Transverse colon (tissue), 4 donors: ENCODE results near the gene IPO5. TPM values are rescaled to one million over a fixed set of nuclear protein-coding genes. Genes with fewer than 3 reads are reported as not detected.

Experiments
- DNase-seq: peaks from one replicate; pipeline ENCODE4 v3.0.0-alpha.2; 2019
- H3K27ac ChIP-seq, 4 donors: fragments of 200-600 bp; sonication (generic); 2 replicates each; pipeline ENCODE4 v1.5.1; 2016 to 2018; ENCODE audit warnings: inconsistent platforms in 4 of 4
- H3K27me3 ChIP-seq: fragments of 200-600 bp; sonication (generic); 2 replicates; pipeline ENCODE4 v1.5.1; 2017; ENCODE audit warnings: inconsistent platforms
- H3K36me3 ChIP-seq, 4 donors: fragments of 200-600 bp; sonication (generic); 2 replicates each; pipeline ENCODE4 v1.5.1; 2017 to 2019; ENCODE audit warnings: inconsistent platforms in 4 of 4
- H3K4me1 ChIP-seq, 4 donors: fragments of 200-600 bp; sonication (generic); 2 replicates each; pipeline ENCODE4 v1.5.1; 2017 to 2020; ENCODE audit warnings: inconsistent platforms in 4 of 4
- H3K4me3 ChIP-seq, 4 donors: fragments of 200-600 bp; sonication (generic); 1 replicate in 1 of 4; 2 replicates in 3 of 4; pipeline versions ENCODE4 v1.5.1 to v1.6.1; 2017 to 2019; ENCODE audit warnings: inconsistent platforms in 4 of 4
- H3K9me3 ChIP-seq, 2 donors: fragments of 200-600 bp; sonication (generic); 2 replicates each; pipeline ENCODE4 v1.5.1; 2017 to 2019; ENCODE audit warnings: inconsistent platforms in 2 of 2
- CTCF ChIP-seq, 5 experiments: fragments of 200-600 bp in 3 of 5; fragments of 450-650 bp in 2 of 5; sonication (generic) in 3 of 5; IDR thresholded peaks; 1 replicate in 2 of 5; 2 replicates in 3 of 5; pipeline ENCODE4 v1.5.1; 2016 to 2017; ENCODE audit warnings: antibody characterized with exemption in 5 of 5, inconsistent platforms in 3 of 5, mild to moderate bottlenecking in 2 of 5, moderate library complexity in 1 of 5
- EP300 ChIP-seq: sonication (generic); formaldehyde crosslinking; IDR thresholded peaks from one replicate; pipeline ENCODE4 v1.6.1; 2017; ENCODE audit warnings: antibody characterized with exemption, low read depth
- POLR2A ChIP-seq: fragments of 450-650 bp; IDR thresholded peaks from one replicate; pipeline ENCODE4 v1.6.1; 2016; ENCODE audit warnings: antibody characterized with exemption, mild to moderate bottlenecking, moderate library complexity
- POLR2AphosphoS5 ChIP-seq, 3 donors: sonication (generic); formaldehyde crosslinking; IDR thresholded peaks; one replicate each; pipeline ENCODE4 v1.6.1; 2016; ENCODE audit warnings: antibody characterized with exemption in 3 of 3
- WGBS, 2 donors: methylation state at CpG; one replicate each; pipeline ENCODE4 v1.1.5; 2018; ENCODE audit warnings: low coverage in 1 of 2; 5-methylcytosine and 5-hydroxymethylcytosine counted together
- in situ Hi-C, 4 donors: fragments of 200-750 bp; cut with MboI; loops; one replicate each; pipeline versions ENCODE4 v1.15.0 to v1.15.1; 2017; ENCODE audit warnings: low sequenced_read_pairs in 3 of 4, low pct_ligation_motif_present in 1 of 4, low pct_unique_long_range_greater_than_20kb in 1 of 4
- intact Hi-C: fragments of 100-400 bp; cut with DNase I; formaldehyde crosslinking; loops from one replicate; pipeline ENCODE4 v1.15.1; 2023; ENCODE audit warnings: low total_unique reads
- total RNA-seq, 4 donors: library from RNA; depleted of rRNA; stranded (reverse); fragments of >200 nt; gene quantifications; one replicate each; pipeline ENCODE4 v1.1.0, GENCODE V29; 2016

Gene IPO5
- total RNA-seq, 4 donors from 2014 or later = 18.3 to 114 (median 51.9) TPM

GRCh38 chr13:97979051-97979450 lies 25.6 kb downstream of the IPO5 start:
- no peak for TF ChIP-seq POLR2AphosphoS5 (IDR thresholded peaks at IDR 0.05)
- TF ChIP-seq EP300 = no peak
- TF ChIP-seq CTCF (IDR thresholded peaks at IDR 0.05) = no peak
- no peak for TF ChIP-seq POLR2A
- Histone ChIP-seq H3K36me3 (peaks cover 0 to 4% (median 0%) of the 10 kb centered on the region in 4 donors), H3K27ac (no peak overlapping the region), H3K9me3 (no peaks in the 10 kb centered on the region), H3K27me3 (no peaks in the 10 kb centered on the region), H3K4me3 (no peak overlapping the region), H3K4me1 (peaks cover 10 to 30% (median 25%) of the 10 kb centered on the region in 4 donors)
- in situ Hi-C loops (no loop called here), intact Hi-C loops (no loop called here)
- DNase-seq = no peak
- WGBS, 2 donors = 84 to 87% methylated on average over 5 of the region's 5 CpGs

GRCh38 chr13:97979556-97979955 lies 26.1 kb downstream of the IPO5 start:
- Histone ChIP-seq H3K4me1 (peaks cover 10 to 30% (median 25%) of the 10 kb centered on the region in 4 donors), H3K27ac (no peak overlapping the region), H3K9me3 (no peaks in the 10 kb centered on the region), H3K27me3 (no peaks in the 10 kb centered on the region), H3K36me3 (peaks cover 0 to 4% (median 0%) of the 10 kb centered on the region in 4 donors), H3K4me3 (no peak overlapping the region)
- intact Hi-C loops (no loop called here), in situ Hi-C loops (no loop called here)
- no peak for DNase-seq
- TF ChIP-seq EP300 = no peak
- TF ChIP-seq CTCF (IDR thresholded peaks at IDR 0.05) = no peak
- no peak for TF ChIP-seq POLR2AphosphoS5 (IDR thresholded peaks at IDR 0.05)

- Histone ChIP-seq H3K4me3 (no peak overlapping the region), H3K36me3 (peaks cover 0 to 26% (median 12%) of the 10 kb centered on the region in 4 donors), H3K27ac (no peak overlapping the region), H3K9me3 (no peaks in the 10 kb centered on the region), H3K4me1 (peaks cover 10 to 24% (median 16%) of the 10 kb centered on the region in 4 donors), H3K27me3 (no peaks in the 10 kb centered on the region)
- no peak for DNase-seq
- in situ Hi-C loops (no loop called here), intact Hi-C loops (no loop called here)
- no peak for TF ChIP-seq EP300
Measured at GRCh38 chr13:97982286-97982685, 28.8 kb downstream of the IPO5 start.

- in situ Hi-C loops = no loop called here
- Histone ChIP-seq H3K9me3 (no peaks in the 10 kb centered on the region), H3K36me3 (peaks cover 0 to 69% (median 33%) of the 10 kb centered on the region in 4 donors), H3K27me3 (no peaks in the 10 kb centered on the region), H3K4me3 (no peak overlapping the region), H3K27ac (no peak overlapping the region), H3K4me1 (no peaks in the 10 kb centered on the region)
- no peak for TF ChIP-seq CTCF (IDR thresholded peaks at IDR 0.05)
- TF ChIP-seq POLR2AphosphoS5 (IDR thresholded peaks at IDR 0.05) = no peak
- TF ChIP-seq EP300 = no peak
- TF ChIP-seq POLR2A = no peak
- intact Hi-C loops = no loop called here
- WGBS, 2 donors = 90 to 91% methylated on average over 2 to 3 of the region's 3 CpGs
- DNase-seq = no peak
Measured at GRCh38 chr13:97986835-97987234, 33.4 kb downstream of the IPO5 start.

GRCh38 chr13:97999653-98000052 lies 46.2 kb downstream of the IPO5 start:
- intact Hi-C loops = no loop called here
- H3K9me3 ChIP-seq = no peaks in the 10 kb centered on the region
- DNase-seq = no peak
- H3K4me1 ChIP-seq = no peaks in the 10 kb centered on the region
- H3K27ac ChIP-seq = no peak overlapping the region
- 89 to 100% methylated on average over 1 to 2 of the region's 2 CpGs for WGBS, 2 donors
- H3K27me3 ChIP-seq = no peaks in the 10 kb centered on the region
- TF ChIP-seq CTCF (IDR thresholded peaks at IDR 0.05) (no peak), POLR2AphosphoS5 (IDR thresholded peaks at IDR 0.05) (no peak), EP300 (no peak), POLR2A (no peak)
- no peak overlapping the region for H3K4me3 ChIP-seq
- in situ Hi-C loops = no loop called here
- peaks cover 0 to 42% (median 19%) of the 10 kb centered on the region in 4 donors for H3K36me3 ChIP-seq
